PC-3 (cell line): ENCODE data around the gene FBLN5. TPM values are rescaled to one million over a fixed set of nuclear protein-coding genes. Genes with fewer than 3 reads are reported as not detected.

Experiments used
- ATAC-seq: fragments of 200-7000 bp; cut with Tn5 transposase; 2 replicates; pipeline ENCODE4 v1.9.1; 2020; ENCODE audit warnings: mild to moderate bottlenecking, moderate library complexity
- BruUV-seq: library from RNA; stranded (reverse); fragments of 400-500 nt; replicated peaks from 2 replicates; lab custom pipeline; 2021; lab: Mats Ljungman, UMichigan
- CTCF ChIA-PET: fragments of 300-600 bp; sonication (Branson Sonifier 250); formaldehyde crosslinking; loops from one replicate; lab custom pipeline; 2022; ENCODE audit warnings: antibody characterized with exemption; lab: Charles Lee
- POLR2A ChIA-PET: fragments of 300-600 bp; sonication (Branson Sonifier 250); formaldehyde crosslinking; loops from one replicate; lab custom pipeline; 2022; ENCODE audit warnings: antibody characterized with exemption; ENCODE audit not compliant: unreplicated experiment; lab: Charles Lee
- DNase-seq: peaks from one replicate; pipeline ENCODE4 v3.0.0-alpha.2; 2015
- H2AFZ ChIP-seq: fragments of 300-600 bp; sonication (generic); 2 replicates; pipeline ENCODE4 v1.6.0; 2016; ENCODE audit warnings: antibody characterized with exemption, low read length
- H3F3A ChIP-seq: fragments of 300-600 bp; sonication (generic); one replicate; pipeline ENCODE4 v1.6.0; 2017; ENCODE audit warnings: antibody characterized with exemption, low read length, control low read depth, mild to moderate bottlenecking; ENCODE audit not compliant: unreplicated experiment
- H3K27ac ChIP-seq: fragments of 300-600 bp; sonication (generic); 2 replicates; pipeline ENCODE4 v1.5.1; 2016; ENCODE audit warnings: mild to moderate bottlenecking, low read length
- H3K27me3 ChIP-seq: fragments of 300-600 bp; sonication (generic); 2 replicates; pipeline ENCODE4 v1.6.1; 2016; ENCODE audit warnings: low read length, mixed read lengths
- H3K36me3 ChIP-seq: fragments of 300-600 bp; sonication (generic); 2 replicates; pipeline ENCODE4 v1.6.1; 2016; ENCODE audit warnings: low read depth, mixed run types, low read length, mixed read lengths
- H3K4me1 ChIP-seq: fragments of 300-600 bp; sonication (generic); 2 replicates; pipeline ENCODE4 v1.5.1; 2016; ENCODE audit warnings: low read length; ENCODE audit not compliant: insufficient read depth
- H3K4me2 ChIP-seq: fragments of 300-600 bp; sonication (generic); 2 replicates; pipeline ENCODE4 v1.6.0; 2016; ENCODE audit warnings: low read length
- H3K4me3 ChIP-seq: fragments of 300-600 bp; sonication (generic); 2 replicates; pipeline ENCODE4 v1.5.1; 2016; ENCODE audit warnings: mild to moderate bottlenecking, low read length, mixed read lengths
- H3K79me2 ChIP-seq: fragments of 300-600 bp; sonication (generic); 2 replicates; pipeline ENCODE4 v1.6.1; 2017; ENCODE audit warnings: low read length, mixed read lengths
- H3K9ac ChIP-seq: fragments of 300-600 bp; sonication (generic); 2 replicates; pipeline ENCODE4 v1.6.0; 2016; ENCODE audit warnings: mild to moderate bottlenecking, low read length
- H3K9me2 ChIP-seq: fragments of 300-600 bp; sonication (generic); replicated peaks from 2 replicates; pipeline ENCODE4 v1.6.1; 2016; ENCODE audit warnings: mixed run types, low read length, mixed read lengths
- H3K9me3 ChIP-seq: fragments of 300-600 bp; sonication (generic); 2 replicates; pipeline ENCODE4 v1.6.1; 2016; ENCODE audit warnings: low read length, mixed read lengths
- H4K20me1 ChIP-seq: fragments of 300-600 bp; sonication (generic); 2 replicates; pipeline ENCODE4 v1.6.1; 2016; ENCODE audit warnings: low read length, mixed read lengths
- CTCF ChIP-seq: fragments of 300-600 bp; sonication (generic); conservative IDR thresholded peaks from 2 replicates; pipeline ENCODE4 v1.5.1; 2017; ENCODE audit warnings: antibody characterized with exemption, low read depth, mild to moderate bottlenecking, low read length
- EZH2 ChIP-seq: fragments of 300-600 bp; sonication (generic); IDR thresholded peaks from one replicate; pipeline ENCODE4 v1.6.1; 2017; ENCODE audit warnings: antibody characterized with exemption, mild to moderate bottlenecking, low read length; ENCODE audit not compliant: unreplicated experiment
- EZH2phosphoT487 ChIP-seq: fragments of 300-600 bp; sonication (generic); IDR thresholded peaks from 2 replicates; pipeline ENCODE4 v1.6.1; 2018; ENCODE audit warnings: mild to moderate bottlenecking, antibody characterized with exemption, low read length, borderline replicate concordance
- intact Hi-C: fragments of 100-400 bp; cut with micrococcal nuclease; formaldehyde crosslinking; loops from 2 replicates; pipeline ENCODE4 v1.9.0; 2023
- total RNA-seq: library from RNA; depleted of rRNA; stranded (reverse); fragments of >200 nt; gene quantifications from 2 replicates; pipeline ENCODE4 v1.2.3, GENCODE V29; 2014

FBLN5 gene
- total RNA-seq, 1 experiment from 2014 or later, result 0.58 TPM

GRCh38 chr14:91873471-91874415 is 73.8 kb downstream of the FBLN5 start:
- TF ChIP-seq EZH2 (no peak), CTCF (no peak), EZH2phosphoT487 (0 out of 2 replicates have a peak, but pooled peaks have one; percentile 28)
- H3K36me3 ChIP-seq, result no peaks in the 10 kb centered on the region
- no peak overlapping the region for H2AFZ ChIP-seq
- CTCF ChIA-PET, result no interaction called here
- H3K27me3 ChIP-seq, result 0 out of 2 replicates have a peak, but pooled peaks cover 7% of the 10 kb centered on the region
- no peak overlapping the region for H3K4me3 ChIP-seq
- ATAC-seq, result peak; percentile 43; the same call in 1 of the 2 replicates
- H3K4me1 ChIP-seq, result peaks cover 34% of the 10 kb centered on the region
- peak; percentile 53 for DNase-seq
- no peaks in the 10 kb centered on the region for H3K9me3 ChIP-seq
- no TSS peak for BruUV-seq
- no peaks in the 10 kb centered on the region for H3K9me2 ChIP-seq
- no peaks in the 10 kb centered on the region for H3K79me2 ChIP-seq
- no peaks in the 10 kb centered on the region for H4K20me1 ChIP-seq
- POLR2A ChIA-PET, result no interaction called here
- no peak overlapping the region for H3K9ac ChIP-seq
- H3K27ac ChIP-seq, result peak overlapping the region; percentile 55
- intact Hi-C loops, result no loop called here
- H3K4me2 ChIP-seq, result no peak overlapping the region
- no peaks in the 10 kb centered on the region for H3F3A ChIP-seq

- Histone ChIP-seq H3K27me3 (0 out of 2 replicates have a peak, but pooled peaks cover 7% of the 10 kb centered on the region), H3K27ac (peak overlapping the region; percentile 59), H4K20me1 (no peaks in the 10 kb centered on the region), H3K4me1 (peaks cover 34% of the 10 kb centered on the region), H3K36me3 (no peaks in the 10 kb centered on the region), H3K9me3 (no peaks in the 10 kb centered on the region), H3K9me2 (no peaks in the 10 kb centered on the region), H3K9ac (peak overlapping the region; percentile 28; the same call in 1 of the 2 replicates), H3F3A (no peaks in the 10 kb centered on the region), H3K79me2 (no peaks in the 10 kb centered on the region), H3K4me3 (no peak overlapping the region), H3K4me2 (peak overlapping the region; percentile 31; the same call in 1 of the 2 replicates), H2AFZ (no peak overlapping the region)
- no peak for TF ChIP-seq CTCF
- BruUV-seq, result no TSS peak
- CTCF ChIA-PET, result no interaction called here
- intact Hi-C loops, result no loop called here
- peak; percentile 67 for DNase-seq
- POLR2A ChIA-PET, result no interaction called here
- no peak for ATAC-seq
These were observed 74.7 kb downstream of the FBLN5 start for GRCh38 chr14:91872517-91873470.
